GM12892 (cell line): ENCODE data around the gene TNS2.

Source experiments
- POLR2A ChIP-seq: IDR thresholded peaks from 2 replicates; pipeline ENCODE4 v1.6.1; 2011; ENCODE audit warnings: low read depth, low read length, control low read depth
- POLR2AphosphoS5 ChIP-seq: IDR thresholded peaks from 2 replicates; pipeline ENCODE4 v1.6.1; 2011; ENCODE audit warnings: low read depth, low read length, control low read depth
- TAF1 ChIP-seq: IDR thresholded peaks from 2 replicates; pipeline ENCODE4 v1.6.1; 2011; ENCODE audit warnings: low read depth, mild to moderate bottlenecking, control low read depth, low read length, borderline replicate concordance

- TF ChIP-seq POLR2A (no peak), TAF1 (no peak), POLR2AphosphoS5 (peak; percentile 28; the same call in 1 of the 2 replicates)
These were observed 12.4 kb downstream of the TNS2 start for GRCh38 chr12:53062011-53062961.
